ENCODE measurements around the gene NCAM2. TPM values are rescaled to one million over a fixed set of nuclear protein-coding genes. Genes with fewer than 3 reads are reported as not detected.

Gene NCAM2
- total RNA-seq, 1 experiment from 2014 or later, result not detected

DNA sequence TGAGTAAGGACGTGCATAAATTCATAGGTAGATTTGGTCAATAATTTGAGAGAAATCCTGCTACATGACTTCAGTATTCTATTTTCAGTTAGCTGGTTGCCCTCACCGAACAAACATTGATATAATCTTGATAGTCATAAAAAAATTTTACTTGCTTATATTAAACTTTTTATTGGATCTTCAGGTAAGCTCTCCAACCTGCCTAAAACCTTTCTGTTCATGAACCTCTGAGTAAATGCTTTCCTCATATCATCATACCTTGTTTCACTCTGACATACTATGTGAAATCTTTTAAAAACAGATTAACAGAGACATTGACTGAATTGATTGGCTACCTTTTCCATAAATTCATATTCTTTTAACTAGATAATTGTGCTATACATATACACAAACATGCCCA, 299.0 kb downstream of the NCAM2 start:
- Histone ChIP-seq H3K27me3 (ENCODE audit: insufficient read depth, low read length) (no peaks in the 10 kb centered on the region), H3K36me3 (ENCODE audit: control insufficient read depth in 1 of 2, insufficient read depth in 2 of 2, low read length in 2 of 2) (no peaks in the 10 kb centered on the region), H3K4me2 (ENCODE audit: low read length) (no peak overlapping the region), H2AFZ (ENCODE audit: low read depth, low read length, poor library complexity, severe bottlenecking) (no peak overlapping the region), H3K4me1 (ENCODE audit: control insufficient read depth in 1 of 2, insufficient read depth in 2 of 2, low read length in 2 of 2) (no peaks in the 10 kb centered on the region), H4K20me1 (ENCODE audit: insufficient read depth) (no peaks in the 10 kb centered on the region), H3K79me2 (ENCODE audit: insufficient read depth, low read length) (no peaks in the 10 kb centered on the region), H3K9me3 (ENCODE audit: control insufficient read depth in 1 of 2, insufficient read depth in 1 of 2, low read depth in 1 of 2, low read length in 2 of 2) (peaks cover 0 to 18% of the 10 kb centered on the region in 2 experiments; a peak in 2 of 4 replicates), H3K9ac (ENCODE audit: low read length) (no peak overlapping the region), H3K27ac (ENCODE audit: low read depth, low read length) (no peak overlapping the region), H3K9me2 (ENCODE audit: insufficient read depth) (no peaks in the 10 kb centered on the region), H3K4me3 (replicated peaks in 1 of 2; ENCODE audit: low read depth in 1 of 2, low read length in 2 of 2) (no peak overlapping the region)
- no peak for TF ChIP-seq TCF7L2 (IDR thresholded peaks at IDR 0.05; ENCODE audit: borderline replicate concordance, extremely low read depth, insufficient read depth, insufficient read length)
- TF ChIP-seq, protein P1, sequence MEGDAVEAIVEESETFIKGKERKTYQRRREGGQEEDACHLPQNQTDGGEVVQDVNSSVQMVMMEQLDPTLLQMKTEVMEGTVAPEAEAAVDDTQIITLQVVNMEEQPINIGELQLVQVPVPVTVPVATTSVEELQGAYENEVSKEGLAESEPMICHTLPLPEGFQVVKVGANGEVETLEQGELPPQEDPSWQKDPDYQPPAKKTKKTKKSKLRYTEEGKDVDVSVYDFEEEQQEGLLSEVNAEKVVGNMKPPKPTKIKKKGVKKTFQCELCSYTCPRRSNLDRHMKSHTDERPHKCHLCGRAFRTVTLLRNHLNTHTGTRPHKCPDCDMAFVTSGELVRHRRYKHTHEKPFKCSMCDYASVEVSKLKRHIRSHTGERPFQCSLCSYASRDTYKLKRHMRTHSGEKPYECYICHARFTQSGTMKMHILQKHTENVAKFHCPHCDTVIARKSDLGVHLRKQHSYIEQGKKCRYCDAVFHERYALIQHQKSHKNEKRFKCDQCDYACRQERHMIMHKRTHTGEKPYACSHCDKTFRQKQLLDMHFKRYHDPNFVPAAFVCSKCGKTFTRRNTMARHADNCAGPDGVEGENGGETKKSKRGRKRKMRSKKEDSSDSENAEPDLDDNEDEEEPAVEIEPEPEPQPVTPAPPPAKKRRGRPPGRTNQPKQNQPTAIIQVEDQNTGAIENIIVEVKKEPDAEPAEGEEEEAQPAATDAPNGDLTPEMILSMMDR (IDR thresholded peaks at IDR 0.05 in 2 of 3, conservative IDR thresholded peaks at IDR 0.05 in 1 of 3; ENCODE audit: borderline replicate concordance in 1 of 3, insufficient read depth in 1 of 3, low read depth in 2 of 3, low read length in 2 of 3), result no peak
- TF ChIP-seq, protein P2, sequence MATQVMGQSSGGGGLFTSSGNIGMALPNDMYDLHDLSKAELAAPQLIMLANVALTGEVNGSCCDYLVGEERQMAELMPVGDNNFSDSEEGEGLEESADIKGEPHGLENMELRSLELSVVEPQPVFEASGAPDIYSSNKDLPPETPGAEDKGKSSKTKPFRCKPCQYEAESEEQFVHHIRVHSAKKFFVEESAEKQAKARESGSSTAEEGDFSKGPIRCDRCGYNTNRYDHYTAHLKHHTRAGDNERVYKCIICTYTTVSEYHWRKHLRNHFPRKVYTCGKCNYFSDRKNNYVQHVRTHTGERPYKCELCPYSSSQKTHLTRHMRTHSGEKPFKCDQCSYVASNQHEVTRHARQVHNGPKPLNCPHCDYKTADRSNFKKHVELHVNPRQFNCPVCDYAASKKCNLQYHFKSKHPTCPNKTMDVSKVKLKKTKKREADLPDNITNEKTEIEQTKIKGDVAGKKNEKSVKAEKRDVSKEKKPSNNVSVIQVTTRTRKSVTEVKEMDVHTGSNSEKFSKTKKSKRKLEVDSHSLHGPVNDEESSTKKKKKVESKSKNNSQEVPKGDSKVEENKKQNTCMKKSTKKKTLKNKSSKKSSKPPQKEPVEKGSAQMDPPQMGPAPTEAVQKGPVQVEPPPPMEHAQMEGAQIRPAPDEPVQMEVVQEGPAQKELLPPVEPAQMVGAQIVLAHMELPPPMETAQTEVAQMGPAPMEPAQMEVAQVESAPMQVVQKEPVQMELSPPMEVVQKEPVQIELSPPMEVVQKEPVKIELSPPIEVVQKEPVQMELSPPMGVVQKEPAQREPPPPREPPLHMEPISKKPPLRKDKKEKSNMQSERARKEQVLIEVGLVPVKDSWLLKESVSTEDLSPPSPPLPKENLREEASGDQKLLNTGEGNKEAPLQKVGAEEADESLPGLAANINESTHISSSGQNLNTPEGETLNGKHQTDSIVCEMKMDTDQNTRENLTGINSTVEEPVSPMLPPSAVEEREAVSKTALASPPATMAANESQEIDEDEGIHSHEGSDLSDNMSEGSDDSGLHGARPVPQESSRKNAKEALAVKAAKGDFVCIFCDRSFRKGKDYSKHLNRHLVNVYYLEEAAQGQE (IDR thresholded peaks at IDR 0.05; ENCODE audit: low read depth), result no peak
- TF ChIP-seq FOSL1 (IDR thresholded peaks at IDR 0.05; ENCODE audit: low read depth), result no peak
- no peak for TF ChIP-seq EZH2phosphoT487 (IDR thresholded peaks at IDR 0.05; ENCODE audit: borderline replicate concordance)
- no peak for TF ChIP-seq EGR1 (IDR thresholded peaks at IDR 0.05; ENCODE audit: low read depth)
- TF ChIP-seq, protein P3, sequence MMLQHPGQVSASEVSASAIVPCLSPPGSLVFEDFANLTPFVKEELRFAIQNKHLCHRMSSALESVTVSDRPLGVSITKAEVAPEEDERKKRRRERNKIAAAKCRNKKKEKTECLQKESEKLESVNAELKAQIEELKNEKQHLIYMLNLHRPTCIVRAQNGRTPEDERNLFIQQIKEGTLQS (IDR thresholded peaks at IDR 0.05), result no peak
- TF ChIP-seq SRF (IDR thresholded peaks at IDR 0.05; ENCODE audit: low read depth), result no peak
- no peak for TF ChIP-seq EZH2 (IDR thresholded peaks at IDR 0.05)
- no peak for TF ChIP-seq JUND (IDR thresholded peaks at IDR 0.05)
- no peak for TF ChIP-seq CEBPB (IDR thresholded peaks at IDR 0.05; ENCODE audit: low read depth)
- ATAC-seq (no peak), DNase-seq (ENCODE audit: low read depth, low spot score) (no peak)
- RAD21 ChIA-PET (ENCODE audit: low non-redundant PET in 1 of 2, low total read pairs in 2 of 2, uncharacterized antibody in 2 of 2, unreplicated experiment in 2 of 2), result no interaction called here
- CTCF ChIA-PET, result no interaction called here
- POLR2A ChIA-PET, result no interaction called here
- no TSS peak for BruUV-seq (replicated peaks)
- intact Hi-C loops (cut with micrococcal nuclease), result no loop called here

Measured in HCT116 (cell line).